AG09319 (cell line): Measurements from ENCODE around the gene PTPN1.

ENCODE experiments used
- DNase-seq: peaks from one replicate; pipeline ENCODE4 v3.0.0-alpha.2; 2010; ENCODE audit warnings: low read depth; ENCODE audit errors: extremely low read depth
- CTCF ChIP-seq: IDR thresholded peaks from 2 replicates; pipeline ENCODE4 v1.5.1; 2011; ENCODE audit warnings: low read depth, mild to moderate bottlenecking, inconsistent platforms, low read length, moderate library complexity

The PTPN1 gene

DNA sequence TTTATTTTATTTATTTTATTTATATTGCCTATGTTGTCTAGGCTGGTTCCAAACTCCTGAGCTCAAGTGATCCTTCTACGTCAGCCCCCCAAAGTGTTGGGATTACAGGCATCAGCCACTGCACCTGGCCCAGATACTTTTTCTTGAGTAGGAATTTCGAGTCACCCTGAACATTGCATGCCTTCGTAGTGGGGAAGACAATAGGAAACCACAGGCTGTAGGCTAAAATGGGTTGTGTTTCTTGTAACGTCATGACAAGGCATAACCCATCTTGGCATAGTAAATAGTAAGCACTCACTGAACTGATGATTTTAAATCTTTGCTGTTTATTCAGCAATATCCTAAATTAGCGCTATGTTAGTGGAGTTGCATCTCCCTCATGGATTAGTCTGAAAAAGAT lies 34.9 kb downstream of the PTPN1 start:
- no peak for DNase-seq
- TF ChIP-seq CTCF, result no peak

DNA sequence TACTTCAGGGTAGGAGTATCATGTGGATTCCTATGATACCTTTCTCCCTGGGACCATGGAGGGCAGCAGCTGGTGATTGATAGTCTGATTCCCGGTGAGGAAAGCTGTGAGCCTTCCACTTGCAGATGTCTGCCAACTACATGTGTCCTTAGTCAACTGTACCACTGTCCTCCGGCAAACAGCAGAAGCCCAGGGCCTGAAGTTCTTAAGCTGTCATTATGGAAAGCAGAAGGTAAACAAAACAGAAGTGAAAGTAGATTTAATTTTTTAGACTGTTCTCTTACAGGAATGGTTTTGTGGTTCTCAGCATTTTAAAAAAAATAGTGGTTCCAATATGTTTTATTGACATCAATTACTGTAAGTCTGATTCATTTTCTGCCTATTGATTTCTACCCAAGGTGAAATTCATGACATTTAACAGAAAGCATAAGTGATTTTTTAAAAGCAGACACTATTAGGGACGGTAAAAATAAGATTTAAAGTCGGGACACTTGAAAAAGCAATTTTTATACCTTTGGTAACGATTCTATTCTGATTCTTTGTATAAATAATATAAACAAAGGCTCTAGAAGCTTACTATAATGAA lies 36.6 kb downstream of the PTPN1 start:
- TF ChIP-seq CTCF, result no peak
- no peak for DNase-seq

DNA sequence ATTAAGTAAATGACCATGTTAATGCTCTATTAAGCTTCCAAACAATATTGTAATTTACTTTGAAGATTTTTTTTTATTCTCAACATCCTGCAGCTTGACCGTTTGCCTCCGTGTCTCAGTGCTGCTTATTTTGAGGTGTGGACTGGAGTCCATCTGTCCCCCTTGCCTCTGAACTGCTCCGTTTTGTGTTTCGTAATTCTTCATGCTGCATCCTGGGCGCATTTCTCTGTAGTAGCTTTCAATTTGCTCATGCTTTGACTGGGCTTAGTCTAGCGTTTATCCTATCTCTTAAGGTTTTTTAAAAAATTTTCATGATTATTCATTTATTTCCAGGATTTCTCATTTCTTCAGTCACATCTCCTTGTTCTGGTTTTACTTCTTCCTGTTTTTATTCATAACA lies 37.8 kb downstream of the PTPN1 start:
- no peak for TF ChIP-seq CTCF
- no peak for DNase-seq

GRCh38 chr20:50548396-50548795 lies 38.2 kb downstream of the PTPN1 start:
- TF ChIP-seq CTCF, result no peak
- no peak for DNase-seq

DNA sequence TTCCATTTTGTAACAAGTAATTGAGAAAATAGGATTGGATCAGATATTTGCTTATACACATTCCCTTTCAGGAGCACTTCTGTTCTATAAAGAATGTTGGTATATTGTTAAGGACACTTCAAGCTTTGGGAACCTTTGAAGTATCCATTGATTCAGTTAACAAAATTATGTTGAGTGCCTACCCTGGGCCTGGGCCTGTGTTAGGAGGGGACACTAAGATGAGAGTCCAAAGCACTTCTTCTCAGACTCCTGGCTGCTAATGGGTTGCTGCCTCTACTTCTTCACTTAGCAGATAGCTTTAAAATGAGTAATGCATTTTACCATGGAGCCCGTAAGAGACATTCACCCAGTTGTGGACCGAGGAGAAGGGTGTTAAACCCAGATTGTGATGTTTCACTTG lies 40.3 kb downstream of the PTPN1 start:
- no peak for DNase-seq

GRCh38 chr20:50551288-50551687 lies 41.1 kb downstream of the PTPN1 start:
- TF ChIP-seq CTCF, result no peak
- DNase-seq, result no peak

More for the DNA sequence above, 40.3 kb downstream of the PTPN1 start:
- TF ChIP-seq CTCF, result no peak

GRCh38 chr20:50552979-50553378 lies 42.8 kb downstream of the PTPN1 start:
- TF ChIP-seq CTCF, result no peak
- no peak for DNase-seq
